ENCODE data around the gene TCFL5. TPM values are rescaled to one million over a fixed set of nuclear protein-coding genes. Genes with fewer than 3 reads are reported as not detected.

The TCFL5 gene
- total and polyA plus RNA-seq, 10 of the 15 experiments (the other 5 are each of a cell fraction or from before 2014, with no cell fraction given): 0.48 to 8.1 (median 3.8) TPM

DNA sequence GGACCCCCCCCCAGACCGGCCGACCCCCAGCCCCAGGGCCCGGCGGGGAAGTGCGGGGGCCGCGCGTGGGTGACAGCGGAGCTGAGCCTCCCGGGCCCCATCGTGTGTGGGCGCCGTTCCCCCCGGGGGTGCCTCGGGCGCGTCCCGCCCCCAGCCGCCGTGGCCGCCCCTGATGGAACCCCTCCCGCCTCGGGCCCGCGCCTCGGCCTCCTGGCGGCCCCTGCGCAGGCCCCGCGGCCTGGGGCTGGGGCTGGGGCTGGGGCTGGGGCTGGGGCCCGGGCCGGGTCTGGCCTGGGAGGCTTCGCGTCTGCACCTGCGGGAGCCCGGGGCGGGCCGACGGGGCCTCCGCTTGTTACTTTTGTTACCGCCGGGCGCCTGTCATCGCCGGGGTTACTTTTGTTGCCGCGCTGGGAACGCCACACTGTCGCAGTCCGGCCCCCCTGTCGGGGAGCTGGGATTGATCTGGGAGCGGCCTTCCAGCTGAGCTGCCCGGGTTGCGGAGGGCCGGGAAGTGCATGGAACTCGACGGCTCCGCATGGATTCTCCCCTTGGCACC, 56.4 kb downstream of the TCFL5 start:
- intact Hi-C loops (cut with micrococcal nuclease; ENCODE audit: unreplicated experiment) (loop anchor here (5.0 kb wide), 2 partner anchors 153 to 303 kb away; no protein-coding TSS in a partner anchor), in situ Hi-C loops (cut with MboI) (no loop called here)
- FAIRE-seq (no peak), ATAC-seq (peak; percentile 54), DNase-seq (ENCODE audit: low read depth, low spot score) (no peak)
- ChIA-PET POLR2A (interaction anchor here (1.1 to 2.0 kb wide), 2 partner anchors 9 to 11 kb away, joined by 6 to 11 read pairs; partner anchors contain the start of gene MRGBP), RAD21 (ENCODE audit: unreplicated experiment) (interaction anchor here (0.6 to 1.5 kb wide), 3 partner anchors 11 to 418 kb away, joined by 3 to 9 read pairs (median 4); partner anchors contain the start of gene RPS21), CTCF (interaction anchor here (0.6 to 4.4 kb wide), 3 partner anchors 10 to 305 kb away, joined by 3 to 43 read pairs (median 3); partner anchors contain the start of gene MRGBP), SMC1A (ENCODE audit: uncharacterized antibody, unreplicated experiment) (no interaction called here)
- H3K4me1 ChIP-seq (ENCODE audit: control insufficient read depth, insufficient read depth, low read length): peaks cover 18% of the 10 kb centered on the region
- peaks cover 25% of the 10 kb centered on the region for H3K79me2 ChIP-seq (ENCODE audit: control insufficient read depth, insufficient read depth, low read length)
- BruUV-seq (replicated peaks): no TSS peak
- under 1% methylated on average over 29 of the region's 58 CpGs for WGBS (ENCODE audit: insufficient coverage, insufficient replicate concordance, low lambda C conversion rate, missing lambda C conversion rate)
- H3K36me3 ChIP-seq (ENCODE audit: control insufficient read depth in 2 of 2, insufficient read depth in 2 of 2, low read length in 1 of 2): peaks cover 15 to 17% of the 10 kb centered on the region in 2 experiments; a peak in 3 of 4 replicates
- no peaks in the 10 kb centered on the region for H3K9me3 ChIP-seq (replicated peaks; ENCODE audit: control insufficient read depth, insufficient read depth, low read length)
- no peaks in the 10 kb centered on the region for H4K20me1 ChIP-seq (ENCODE audit: control insufficient read depth, insufficient read depth)
- TF ChIP-seq PAX5 (IDR thresholded peaks at IDR 0.05; ENCODE audit: borderline replicate concordance, low read depth, low read length) (no peak), RFX5 (IDR thresholded peaks at IDR 0.05; ENCODE audit: low read depth, low read length) (no peak), EGR1 (IDR thresholded peaks at IDR 0.05; ENCODE audit: borderline replicate concordance in 1 of 2, low read depth in 2 of 2, low read length in 2 of 2) (peak in 1 of 2 experiments; percentile 91; a peak in 2 of 3 replicates), SIX5 (IDR thresholded peaks at IDR 0.05; ENCODE audit: low read depth, low read length, severe bottlenecking) (no peak), SIN3A (IDR thresholded peaks at IDR 0.05; ENCODE audit: low read depth, low read length) (0 out of 2 replicates have a peak, but pooled peaks have one; percentile 6), FOXK2 (IDR thresholded peaks at IDR 0.05) (no peak), PBX3 (IDR thresholded peaks at IDR 0.05; ENCODE audit: insufficient replicate concordance, low read depth, low read length) (no peak), LARP7 (IDR thresholded peaks at IDR 0.05) (0 out of 2 replicates have a peak, but pooled peaks have one; percentile 2), DPF2 (IDR thresholded peaks at IDR 0.05) (0 out of 2 replicates have a peak, but pooled peaks have one; percentile 26), NFXL1 (IDR thresholded peaks at IDR 0.05; ENCODE audit: borderline replicate concordance) (no peak), IKZF2 (IDR thresholded peaks at IDR 0.05) (0 out of 4 replicates have a peak, but pooled peaks of 1 of the 2 experiments have one; percentile 12), IKZF1 (conservative IDR thresholded peaks at IDR 0.05) (0 out of 2 replicates have a peak, but pooled peaks have one; percentile 10), TCF3 (IDR thresholded peaks at IDR 0.05; ENCODE audit: borderline replicate concordance, insufficient read depth, low read depth, low read length) (no peak)
- H3K4me3 ChIP-seq: peak overlapping the region; percentile 96
- H3K9ac ChIP-seq (ENCODE audit: control insufficient read depth, insufficient read depth, low read length): peak overlapping the region; percentile 86
- peak overlapping the region; percentile 92 for H3K4me2 ChIP-seq (ENCODE audit: control insufficient read depth, insufficient read depth)
- no peaks in the 10 kb centered on the region for H3K27me3 ChIP-seq (replicated peaks in 1 of 2; ENCODE audit: control insufficient read depth in 2 of 2, insufficient read depth in 2 of 2, low read length in 1 of 2)
- H2AFZ ChIP-seq (ENCODE audit: control insufficient read depth, low read depth, low read length): no peak overlapping the region
- H3K27ac ChIP-seq (ENCODE audit: control insufficient read depth, insufficient read depth): peak overlapping the region; percentile 66
